COR-L47 (cell line): ENCODE measurements around the gene NTNG2.

ENCODE experiments used
- DNase-seq: peaks from one replicate; lab custom pipeline; 2025; lab: John Stamatoyannopoulos, UW

Gene NTNG2

DNA sequence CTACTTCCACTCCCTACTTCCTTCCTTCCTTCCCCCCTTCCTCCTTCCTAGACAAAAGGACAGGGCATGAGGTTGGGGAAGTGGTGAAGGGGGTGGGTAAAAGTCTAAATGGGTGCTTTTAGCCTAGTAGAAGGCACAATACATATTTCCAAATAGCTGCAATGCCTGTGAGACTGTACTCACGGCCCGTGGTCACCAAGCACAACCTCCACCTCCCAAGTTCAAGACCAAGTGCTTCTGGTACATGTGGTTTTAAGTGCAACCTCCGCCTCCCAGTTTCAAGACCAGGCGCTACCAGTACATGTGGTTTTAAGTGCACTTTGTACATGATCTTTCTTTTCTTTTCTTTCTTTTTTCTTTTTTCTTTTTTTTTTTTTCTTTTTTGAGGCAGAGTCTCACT lies 14.5 kb upstream of the NTNG2 start:
- no peak for DNase-seq

DNA sequence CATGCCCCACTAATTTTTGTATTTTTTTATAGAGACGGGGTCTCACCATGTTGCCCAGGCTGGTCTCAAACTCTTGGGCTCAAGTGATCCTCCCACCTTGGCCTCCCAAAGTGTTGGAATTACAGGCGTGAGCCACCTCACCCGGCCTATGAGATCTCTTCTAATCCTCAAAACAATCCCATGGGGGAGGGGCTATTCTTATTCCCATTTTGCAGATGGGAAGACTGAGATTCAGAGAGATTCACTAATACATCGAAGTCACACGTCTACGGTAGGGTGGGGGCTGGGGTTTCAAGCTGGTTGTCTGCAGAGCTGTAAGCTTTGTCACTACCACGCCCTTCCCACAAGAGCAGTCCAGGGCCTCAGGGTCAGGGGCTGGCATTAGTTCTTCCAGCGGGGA lies 14.0 kb upstream of the NTNG2 start:
- no peak for DNase-seq

DNA sequence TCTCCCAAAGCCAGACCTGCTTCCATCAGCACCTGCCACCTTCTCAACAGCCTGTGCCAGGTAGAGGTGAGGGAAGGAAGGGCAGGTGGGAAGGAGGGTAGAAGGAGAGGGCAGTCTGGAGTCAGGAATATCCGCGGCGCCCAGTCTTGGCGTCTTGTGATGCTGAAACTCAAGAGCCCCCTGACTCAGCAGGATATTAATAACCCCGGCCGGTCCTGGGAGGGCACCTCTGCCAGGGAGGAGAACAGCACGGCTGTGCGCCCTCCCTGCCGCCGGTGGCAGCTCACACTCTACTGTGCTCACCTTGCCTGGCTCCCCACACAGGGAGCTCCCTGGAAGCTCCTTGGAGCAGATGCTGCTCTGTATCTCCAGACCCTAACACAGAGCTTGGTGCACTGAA lies 11.6 kb upstream of the NTNG2 start:
- DNase-seq = no peak

DNA sequence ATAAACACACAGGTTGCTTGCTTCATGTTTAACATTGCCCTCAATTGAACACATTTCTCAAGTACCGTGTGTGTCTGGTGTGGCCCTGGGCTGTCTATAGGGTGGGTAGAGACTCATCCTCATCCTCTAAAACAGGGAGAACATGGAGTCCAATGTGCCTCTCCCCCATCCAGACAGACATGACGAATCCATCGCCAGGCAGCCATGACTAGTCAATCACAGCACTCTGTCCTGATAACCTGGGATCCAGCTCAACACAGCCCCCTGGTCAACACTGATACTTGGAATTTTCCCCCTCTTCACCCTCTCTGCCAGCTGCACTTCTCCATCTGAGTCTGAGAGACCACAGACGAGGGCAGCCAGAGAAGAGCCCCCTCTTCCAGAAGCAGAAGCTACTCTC lies 10.7 kb upstream of the NTNG2 start:
- no peak for DNase-seq

DNA sequence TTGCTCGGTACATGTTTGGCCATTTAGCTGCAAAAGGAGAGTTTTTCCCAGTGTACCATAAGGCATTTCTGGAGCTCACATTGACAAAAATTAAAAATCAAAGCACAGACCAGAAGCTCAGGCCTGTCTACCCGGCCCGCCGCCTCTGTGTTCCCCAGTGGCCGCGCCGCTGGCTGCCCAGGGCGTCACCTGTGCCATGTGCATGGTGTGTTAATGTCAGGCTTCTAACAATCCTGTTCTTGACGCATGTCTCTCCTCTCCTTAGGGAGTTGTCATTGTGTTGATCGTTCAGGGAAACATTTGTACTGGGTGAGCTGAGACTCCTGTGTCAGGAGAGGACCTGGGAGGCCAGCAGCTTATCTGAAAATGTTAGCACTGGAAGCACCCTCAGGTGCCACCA lies 9.6 kb upstream of the NTNG2 start:
- no peak for DNase-seq

DNA sequence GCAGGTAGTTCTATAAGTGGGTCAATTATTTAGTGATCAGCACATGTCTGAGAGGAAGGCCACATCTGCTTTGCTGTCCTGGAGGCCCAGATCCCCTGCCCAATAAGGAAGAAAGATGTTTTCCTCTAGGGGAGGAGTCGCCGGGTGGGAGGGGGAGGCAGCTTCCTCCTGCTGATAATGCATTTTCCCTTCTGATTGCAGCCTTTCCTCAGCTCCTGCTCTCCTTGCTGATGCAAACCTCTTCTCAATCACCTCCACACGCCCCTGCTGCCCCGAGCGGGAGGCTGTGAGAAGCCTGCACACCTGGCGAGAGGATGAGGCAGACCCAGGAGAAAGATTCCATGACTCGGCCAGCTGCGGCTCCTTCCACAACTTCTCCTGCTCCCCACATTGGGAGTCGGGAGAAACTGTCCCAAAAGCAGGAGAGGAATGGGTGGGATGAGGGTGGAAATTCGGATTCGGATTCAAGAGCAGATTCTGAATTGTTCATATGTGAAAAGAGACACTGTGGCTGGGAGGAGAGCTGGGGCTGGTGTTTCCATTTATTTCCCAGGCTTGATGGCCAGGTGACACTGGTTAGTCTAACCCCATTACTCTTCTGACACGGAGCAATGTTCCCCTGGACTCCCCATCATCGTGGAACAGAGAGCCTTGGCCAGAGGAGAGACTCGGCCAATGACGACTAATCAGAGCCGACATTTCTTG lies 6.8 kb upstream of the NTNG2 start:
- DNase-seq = no peak

GRCh38 chr9:132155568-132155895 lies 6.3 kb upstream of the NTNG2 start:
- no peak for DNase-seq

DNA sequence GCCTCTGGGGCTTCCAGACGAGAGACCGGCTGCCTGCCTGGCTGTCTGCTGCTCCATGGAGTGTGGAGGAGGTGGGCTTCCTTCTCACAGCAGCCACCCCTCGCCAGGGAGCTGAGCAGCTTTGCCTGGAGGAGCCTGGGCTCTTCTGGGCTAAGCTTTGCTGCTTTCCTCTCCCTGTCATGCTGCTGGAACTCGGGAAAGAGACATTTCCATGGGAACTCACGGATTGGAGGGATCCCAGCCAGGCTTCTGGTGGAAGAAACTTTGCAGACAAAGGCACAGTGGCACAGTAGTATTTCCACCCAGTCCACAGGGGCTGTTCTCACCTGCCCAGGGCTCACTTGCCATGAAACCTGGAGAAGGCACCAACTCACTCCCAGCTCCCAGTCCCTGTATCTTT lies 5.6 kb upstream of the NTNG2 start:
- no peak for DNase-seq

DNA sequence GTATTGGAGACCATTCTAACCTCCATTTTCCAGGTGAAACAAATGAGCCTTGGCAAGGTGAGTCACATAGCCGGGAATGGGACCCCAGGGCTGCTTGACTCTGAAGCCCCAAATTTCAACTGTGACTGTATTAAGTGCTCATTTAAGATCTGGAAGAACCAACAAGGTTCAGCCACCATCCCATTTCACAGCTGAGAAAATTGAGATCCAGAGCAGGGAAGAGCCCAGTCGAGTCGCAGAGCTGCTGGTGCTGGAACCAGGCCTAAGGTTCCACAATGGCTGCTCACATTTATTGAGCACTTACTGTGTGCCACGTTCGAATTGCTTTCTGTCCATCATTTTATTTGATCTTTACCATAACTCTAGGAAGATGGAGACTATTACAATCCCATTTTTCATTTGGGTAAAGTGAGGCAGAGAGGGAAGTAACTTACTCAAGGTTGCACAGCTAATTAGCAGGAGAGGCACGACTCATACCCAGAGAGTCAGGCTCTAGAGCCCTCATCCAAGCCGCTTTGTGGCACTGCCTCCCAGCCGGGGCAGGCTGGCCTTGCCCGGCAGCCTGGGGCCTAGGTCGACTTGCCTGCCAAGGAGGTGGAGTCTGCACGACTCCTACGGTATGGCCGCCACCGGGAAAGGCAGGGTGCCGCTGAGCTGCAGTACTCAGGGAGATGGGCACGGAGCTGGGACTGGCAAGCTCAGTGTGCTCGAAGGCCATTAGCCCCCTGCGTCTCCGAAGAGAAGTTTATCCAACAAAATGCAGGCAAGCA lies 4.3 kb upstream of the NTNG2 start:
- DNase-seq = no peak

DNA sequence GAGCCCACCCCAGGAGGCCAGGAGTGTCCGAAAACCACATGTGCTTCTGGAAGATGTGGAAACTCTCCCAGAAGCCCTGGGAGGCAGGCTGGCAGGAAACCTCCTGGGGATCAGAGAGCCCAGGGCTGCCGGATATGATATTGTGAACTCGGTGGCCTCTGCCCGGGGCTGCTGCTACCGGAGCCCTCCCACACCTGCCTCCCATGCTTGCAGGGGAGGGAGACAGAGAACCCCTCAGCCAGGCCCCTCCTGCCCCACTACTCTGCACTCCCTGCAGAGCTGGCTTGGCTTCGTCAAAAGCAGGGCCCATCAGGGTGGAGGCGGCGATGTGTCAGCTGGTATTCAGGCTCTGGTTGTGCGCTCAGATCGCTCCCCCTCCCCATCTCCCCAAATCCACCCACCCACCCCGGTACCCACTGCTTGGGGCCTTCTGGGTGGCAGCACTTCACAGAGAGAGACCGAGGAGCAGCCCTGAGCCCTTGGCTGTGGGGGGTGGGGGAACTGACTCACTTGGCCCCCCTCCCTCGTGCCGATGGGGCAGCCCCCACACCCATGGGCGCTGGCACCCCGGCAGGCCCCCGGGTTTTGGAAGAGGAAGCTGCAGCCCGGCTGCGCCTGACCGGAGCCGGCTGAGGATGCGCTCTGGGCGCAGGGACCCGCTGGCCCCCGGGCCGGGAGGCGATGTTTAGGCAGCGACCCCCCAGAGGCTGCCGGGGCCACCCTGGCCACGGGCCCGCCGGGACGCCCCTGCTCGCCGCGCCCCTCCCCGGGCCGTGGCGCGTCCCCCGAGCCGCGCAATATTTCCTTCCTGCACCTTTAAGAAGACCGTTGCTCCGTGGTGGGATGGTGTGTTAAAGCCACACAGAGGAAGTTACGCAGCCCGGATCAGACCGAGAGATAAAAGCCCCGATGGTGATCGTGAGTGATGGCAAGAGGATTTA lies 786 bp upstream of the NTNG2 start:
- DNase-seq = no peak

DNA sequence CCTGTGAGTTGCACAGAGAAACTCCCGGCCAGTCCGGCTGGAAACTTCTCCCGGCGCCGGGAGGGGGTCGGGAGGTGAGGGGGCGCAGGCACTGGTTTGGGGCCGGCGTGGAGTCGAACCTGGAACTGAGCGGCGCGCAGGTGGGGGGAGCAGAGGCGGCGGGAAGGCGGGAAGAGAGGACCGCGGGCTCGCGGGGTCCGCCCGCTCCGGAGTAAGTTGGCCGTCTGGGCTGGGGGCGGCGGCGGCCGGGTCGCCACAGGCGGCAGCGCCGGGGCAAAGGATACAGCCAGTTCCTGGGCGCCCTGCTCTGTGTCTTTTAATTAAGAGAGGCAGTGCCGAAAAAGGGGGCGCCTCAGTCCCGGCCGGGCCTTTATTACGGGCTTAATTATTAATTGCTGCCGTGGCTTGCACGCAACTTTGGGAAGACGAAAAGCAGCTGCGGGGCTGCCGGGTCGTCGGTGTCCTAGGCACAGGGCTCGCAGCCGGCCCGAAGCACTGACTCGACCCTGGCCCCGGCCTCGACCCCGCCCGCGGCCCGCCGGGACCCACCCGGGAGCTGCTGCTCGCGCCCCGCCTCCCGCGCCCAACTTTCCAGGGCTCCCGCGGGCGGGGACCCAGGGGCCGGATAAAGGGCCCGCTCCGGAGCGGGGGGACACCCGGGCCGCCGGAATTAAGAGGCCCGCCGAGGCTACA lies 1.1 kb downstream of the NTNG2 start:
- no peak for DNase-seq

DNA sequence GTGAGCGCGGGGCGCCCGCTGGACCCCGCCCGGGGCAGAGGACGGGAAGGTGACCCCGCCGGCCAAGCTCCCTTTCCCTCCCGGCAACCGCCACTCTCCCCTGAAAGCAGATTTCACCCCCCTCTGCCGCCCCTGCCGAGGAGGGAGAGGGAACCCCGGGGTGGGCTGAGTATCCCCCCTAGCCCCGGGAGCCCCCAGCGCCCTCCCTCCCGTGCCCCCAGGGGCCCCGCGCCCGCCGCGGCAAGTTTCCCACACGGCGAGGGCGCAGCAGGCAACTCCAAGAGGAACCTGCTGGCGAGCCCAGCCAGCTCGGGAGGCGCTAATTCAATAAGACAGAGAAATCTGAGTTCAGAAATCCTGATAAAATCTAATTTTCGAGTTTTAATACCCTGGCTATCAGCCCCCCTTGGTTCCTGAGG lies 1.6 kb downstream of the NTNG2 start:
- DNase-seq = no peak

DNA sequence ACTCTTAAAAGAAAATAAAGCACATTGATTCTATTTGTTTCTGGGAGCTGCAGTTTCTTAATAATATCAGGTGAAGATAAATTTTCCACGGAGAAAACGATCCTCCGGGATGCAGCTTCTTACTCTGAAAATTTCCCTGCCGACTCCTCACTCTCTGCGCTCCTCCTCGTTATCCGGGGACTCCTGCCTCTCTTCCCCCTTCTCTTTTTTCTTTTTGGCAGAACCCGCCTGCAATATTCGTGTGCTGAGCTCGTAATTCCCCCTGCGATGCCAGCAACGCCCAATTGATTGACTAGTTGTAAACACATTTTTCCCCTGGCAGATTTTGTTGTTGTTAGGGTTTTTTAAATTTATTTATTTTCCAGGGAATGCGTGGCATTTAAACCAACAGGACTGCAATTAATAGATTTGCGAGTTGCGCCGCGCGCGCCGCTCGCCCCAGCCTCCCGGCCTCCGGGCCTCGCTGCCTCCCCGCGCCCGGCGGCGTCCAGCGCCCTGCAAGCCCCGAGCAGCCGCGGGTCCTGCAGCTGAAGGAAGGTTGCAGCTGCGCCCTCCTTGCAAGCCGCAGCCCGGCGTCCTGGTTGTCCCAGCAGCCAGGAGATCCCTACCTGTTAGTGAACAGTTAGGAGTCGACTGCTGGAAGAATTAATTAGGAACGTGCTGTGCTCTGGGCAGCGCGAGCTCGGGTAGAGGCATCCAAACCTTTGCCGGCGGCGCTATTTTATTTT lies 2.2 kb downstream of the NTNG2 start:
- no peak for DNase-seq

- no peak for DNase-seq
Measured at GRCh38 chr9:132164604-132165362, 2.9 kb downstream of the NTNG2 start.

DNA sequence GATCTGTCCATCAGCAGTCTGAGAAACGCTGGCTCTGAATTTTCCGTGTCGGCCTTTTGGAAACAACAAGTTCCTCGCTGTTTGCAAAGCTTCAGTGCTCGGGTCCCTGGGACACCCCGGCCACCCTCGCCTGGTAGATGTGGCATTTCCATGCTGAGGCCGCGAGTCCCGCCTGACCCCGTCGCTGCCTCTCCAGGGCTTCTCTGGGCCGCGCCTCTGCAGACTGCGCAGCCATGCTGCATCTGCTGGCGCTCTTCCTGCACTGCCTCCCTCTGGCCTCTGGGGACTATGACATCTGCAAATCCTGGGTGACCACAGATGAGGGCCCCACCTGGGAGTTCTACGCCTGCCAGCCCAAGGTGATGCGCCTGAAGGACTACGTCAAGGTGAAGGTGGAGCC lies 4.7 kb downstream of the NTNG2 start:
- no peak for DNase-seq

DNA sequence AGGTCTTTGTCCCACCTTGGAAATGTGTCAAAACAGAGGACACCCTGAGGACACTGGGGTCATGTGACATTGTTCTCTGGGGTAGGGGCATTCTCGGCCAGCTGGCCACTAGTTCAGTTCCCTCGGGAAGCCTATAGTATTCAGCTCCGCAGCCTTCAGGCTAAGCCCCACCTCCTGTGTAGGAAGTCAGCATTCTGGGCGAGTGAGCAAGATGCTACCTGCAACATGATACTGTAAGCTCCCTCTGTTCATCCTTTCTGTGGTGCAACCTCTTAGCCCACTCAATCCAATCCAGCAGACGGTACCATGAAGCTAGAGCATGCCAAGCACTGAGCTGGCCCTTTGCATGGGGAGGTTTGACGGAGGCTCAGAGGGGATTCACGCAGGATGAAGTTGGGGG lies 5.3 kb downstream of the NTNG2 start:
- no peak for DNase-seq

DNA sequence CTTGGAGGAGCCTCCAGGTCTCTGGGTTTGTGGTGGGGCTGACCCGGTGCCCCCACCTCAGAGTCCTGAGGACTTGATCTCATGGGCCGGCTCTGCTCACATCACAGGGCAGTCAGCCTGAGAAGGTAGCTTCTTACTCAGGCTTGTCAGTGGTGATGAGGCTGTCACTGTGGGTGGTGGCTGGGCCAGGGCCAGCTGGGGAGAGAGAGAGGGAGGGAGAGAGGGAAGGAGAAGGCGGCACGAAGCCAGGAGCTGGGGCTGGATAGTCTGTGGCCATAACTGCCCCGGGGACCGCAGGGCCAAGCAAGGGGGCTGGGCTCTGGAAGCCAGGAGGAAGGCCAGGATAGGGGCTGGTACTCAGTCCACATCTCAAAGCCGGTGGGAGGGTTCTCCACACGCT lies 6.5 kb downstream of the NTNG2 start:
- no peak for DNase-seq

- no peak for DNase-seq
Measured at GRCh38 chr9:132168851-132169250, 7.0 kb downstream of the NTNG2 start.

DNA sequence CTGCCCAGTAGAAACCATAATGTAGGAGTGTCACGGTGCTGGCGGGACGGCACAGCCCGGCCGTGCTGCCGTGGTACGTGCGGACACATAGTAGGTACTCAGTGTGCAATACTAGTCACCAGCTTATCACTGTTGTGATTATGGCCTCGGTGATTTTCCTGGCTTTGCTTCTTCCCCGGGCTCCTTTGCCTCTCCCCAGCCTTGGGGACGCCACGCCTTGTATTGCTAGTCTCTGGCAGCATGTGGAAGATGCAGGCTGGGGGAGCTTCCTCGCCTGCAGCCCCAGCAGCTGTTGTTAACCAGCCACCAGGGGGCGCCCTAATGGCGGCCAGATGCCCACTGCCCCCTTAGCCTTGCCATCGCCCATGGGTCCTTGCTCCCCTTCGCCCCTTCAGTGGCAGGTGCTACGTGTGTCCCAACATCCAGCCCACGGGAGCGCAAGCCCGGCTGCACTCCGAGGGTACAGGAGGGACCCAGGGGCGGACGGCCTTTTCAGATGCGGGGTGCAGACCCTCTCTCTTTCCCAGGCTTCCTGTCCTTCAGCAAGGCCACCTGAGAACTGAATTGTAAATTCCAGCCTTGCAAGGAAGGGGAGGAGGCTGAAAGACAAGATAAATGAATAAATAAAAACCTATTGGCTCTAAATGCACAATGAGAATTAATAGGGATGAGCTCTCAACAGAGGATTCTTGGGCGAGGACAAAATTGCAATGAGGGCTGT lies 8.0 kb downstream of the NTNG2 start:
- peak; percentile 60 for DNase-seq

GRCh38 chr9:132171702-132172101 lies 9.8 kb downstream of the NTNG2 start:
- no peak for DNase-seq
